Measurements from ENCODE around the gene PAM.

DNA sequence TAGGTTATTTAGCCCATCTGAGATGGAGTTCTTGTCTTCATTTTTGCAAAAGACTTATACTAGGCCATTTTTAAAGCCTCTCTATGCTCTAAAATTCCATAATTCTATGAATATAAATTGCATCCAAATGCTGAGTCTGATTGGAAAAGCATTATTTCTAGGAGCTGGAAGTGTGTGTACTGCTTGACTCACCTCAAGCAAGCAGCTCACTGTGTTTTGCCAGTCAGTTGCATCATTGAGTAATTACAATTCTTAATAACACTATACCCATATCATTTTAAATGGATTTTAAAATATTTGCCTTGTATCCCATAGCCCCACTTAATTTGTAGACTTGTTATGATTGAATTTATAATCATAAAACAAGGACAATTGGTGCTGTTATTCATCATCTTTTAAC is 161.0 kb downstream of the PAM start:
- TF ChIP-seq, protein P1, sequence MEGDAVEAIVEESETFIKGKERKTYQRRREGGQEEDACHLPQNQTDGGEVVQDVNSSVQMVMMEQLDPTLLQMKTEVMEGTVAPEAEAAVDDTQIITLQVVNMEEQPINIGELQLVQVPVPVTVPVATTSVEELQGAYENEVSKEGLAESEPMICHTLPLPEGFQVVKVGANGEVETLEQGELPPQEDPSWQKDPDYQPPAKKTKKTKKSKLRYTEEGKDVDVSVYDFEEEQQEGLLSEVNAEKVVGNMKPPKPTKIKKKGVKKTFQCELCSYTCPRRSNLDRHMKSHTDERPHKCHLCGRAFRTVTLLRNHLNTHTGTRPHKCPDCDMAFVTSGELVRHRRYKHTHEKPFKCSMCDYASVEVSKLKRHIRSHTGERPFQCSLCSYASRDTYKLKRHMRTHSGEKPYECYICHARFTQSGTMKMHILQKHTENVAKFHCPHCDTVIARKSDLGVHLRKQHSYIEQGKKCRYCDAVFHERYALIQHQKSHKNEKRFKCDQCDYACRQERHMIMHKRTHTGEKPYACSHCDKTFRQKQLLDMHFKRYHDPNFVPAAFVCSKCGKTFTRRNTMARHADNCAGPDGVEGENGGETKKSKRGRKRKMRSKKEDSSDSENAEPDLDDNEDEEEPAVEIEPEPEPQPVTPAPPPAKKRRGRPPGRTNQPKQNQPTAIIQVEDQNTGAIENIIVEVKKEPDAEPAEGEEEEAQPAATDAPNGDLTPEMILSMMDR (IDR thresholded peaks at IDR 0.05): no peak
- no peak for TF ChIP-seq POLR2A (IDR thresholded peaks at IDR 0.05)
